BLaER1 treated with 17β-estradiol and CSF1 and Interleukin-3, amounts not matched to agents 10 nM and 100 nM (cell line): Measurements from ENCODE around the gene CARMIL1.

Experiments used
- H3K27ac ChIP-seq, 11 experiments: shearing (Covaris generic); formaldehyde crosslinking; 2 replicates each; pipeline ENCODE4 v1.8.1; 2022
- H3K27me3 ChIP-seq, 11 experiments: shearing (Covaris generic); formaldehyde crosslinking; 2 replicates each; pipeline ENCODE4 v1.8.1; 2022
- H3K36me3 ChIP-seq, 11 experiments: shearing (Covaris generic); formaldehyde crosslinking; 2 replicates each; pipeline ENCODE4 v1.8.1; 2022
- H3K4me1 ChIP-seq, 10 experiments: shearing (Covaris generic); formaldehyde crosslinking; 2 replicates each; pipeline ENCODE4 v1.8.1; 2022
- H3K4me2 ChIP-seq, 11 experiments: shearing (Covaris generic); formaldehyde crosslinking; 2 replicates each; pipeline ENCODE4 v1.8.1; 2022
- H3K4me3 ChIP-seq, 10 experiments: shearing (Covaris generic); formaldehyde crosslinking; 2 replicates each; pipeline ENCODE4 v1.8.1; 2022
- H3K9ac ChIP-seq, 11 experiments: shearing (Covaris generic); formaldehyde crosslinking; 2 replicates each; pipeline ENCODE4 v1.8.1; 2022
- H3K9me3 ChIP-seq, 11 experiments: shearing (Covaris generic); formaldehyde crosslinking; replicated peaks in 1 of 11; 2 replicates each; pipeline ENCODE4 v1.8.1; 2022
- H4K20me1 ChIP-seq, 11 experiments: shearing (Covaris generic); formaldehyde crosslinking; 2 replicates each; pipeline ENCODE4 v1.8.1; 2022
- Cebpa-rat ChIP-seq, 11 experiments: shearing (Covaris generic); IDR thresholded peaks; 2 replicates each; pipeline ENCODE4 v1.8.1; 2022

Gene CARMIL1

DNA sequence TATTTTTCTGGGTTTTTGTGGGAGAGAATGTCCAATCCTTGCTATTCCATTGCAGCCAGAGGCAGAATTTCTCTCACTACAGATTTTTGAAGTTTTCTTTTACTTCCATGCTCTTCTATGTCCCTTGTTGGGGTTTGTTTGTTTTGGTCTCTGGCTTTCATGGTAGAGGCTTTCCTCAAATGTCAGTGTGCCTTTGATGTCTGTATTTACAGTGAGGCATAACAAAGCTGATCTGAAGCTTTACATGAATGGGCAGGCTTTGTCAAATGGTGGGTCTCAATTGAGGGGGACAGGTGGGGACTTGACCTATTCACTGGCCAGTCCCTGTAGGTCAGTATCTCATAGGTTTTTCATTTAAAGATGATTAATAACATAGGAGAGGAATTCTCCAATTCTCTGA, 8.6 kb upstream of the CARMIL1 start:
- no peak for TF ChIP-seq Cebpa-rat (IDR thresholded peaks at IDR 0.05)
- no peak overlapping the region for H3K9ac ChIP-seq
- H3K4me1 ChIP-seq: peaks cover 0 to under 1% (median 0%) of the 10 kb centered on the region in 10 experiments; a peak in 1 of 20 replicates
- H3K9me3 ChIP-seq: no peaks in the 10 kb centered on the region
- no peaks in the 10 kb centered on the region for H4K20me1 ChIP-seq
- no peaks in the 10 kb centered on the region for H3K27me3 ChIP-seq
- no peak overlapping the region for H3K27ac ChIP-seq
- H3K36me3 ChIP-seq: no peaks in the 10 kb centered on the region
- no peak overlapping the region for H3K4me2 ChIP-seq
- H3K4me3 ChIP-seq: no peak overlapping the region

DNA sequence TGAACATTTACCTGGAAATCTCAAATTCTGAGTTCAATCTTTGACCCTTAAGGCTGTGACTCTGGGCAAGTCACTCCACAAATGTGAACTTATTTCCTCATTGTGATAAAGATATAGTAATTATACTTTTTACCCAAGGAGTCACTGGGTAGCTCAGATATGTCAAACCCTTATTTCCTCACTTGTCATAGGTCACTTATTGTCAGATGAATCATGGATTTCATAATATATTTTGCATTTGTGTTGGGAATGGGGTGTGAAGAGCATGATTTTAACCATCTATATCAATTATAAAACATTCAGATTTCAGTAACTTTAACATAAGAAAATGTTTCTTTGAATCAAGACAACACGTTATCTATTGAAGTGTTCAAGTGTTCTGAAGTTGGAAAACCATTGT, 3.7 kb upstream of the CARMIL1 start:
- no peaks in the 10 kb centered on the region for H4K20me1 ChIP-seq
- H3K36me3 ChIP-seq: no peaks in the 10 kb centered on the region
- no peaks in the 10 kb centered on the region for H3K9me3 ChIP-seq
- H3K4me1 ChIP-seq: peaks cover 8 to 25% (median 15%) of the 10 kb centered on the region in 10 experiments; a peak in 18 of 20 replicates
- no peak for TF ChIP-seq Cebpa-rat (IDR thresholded peaks at IDR 0.05)
- H3K4me3 ChIP-seq: no peak overlapping the region
- H3K27ac ChIP-seq: no peak overlapping the region
- no peak overlapping the region for H3K9ac ChIP-seq
- H3K4me2 ChIP-seq: no peak overlapping the region
- peaks cover 10 to 13% (median 12%) of the 10 kb centered on the region in 11 experiments; a peak in 20 of 22 replicates for H3K27me3 ChIP-seq

DNA sequence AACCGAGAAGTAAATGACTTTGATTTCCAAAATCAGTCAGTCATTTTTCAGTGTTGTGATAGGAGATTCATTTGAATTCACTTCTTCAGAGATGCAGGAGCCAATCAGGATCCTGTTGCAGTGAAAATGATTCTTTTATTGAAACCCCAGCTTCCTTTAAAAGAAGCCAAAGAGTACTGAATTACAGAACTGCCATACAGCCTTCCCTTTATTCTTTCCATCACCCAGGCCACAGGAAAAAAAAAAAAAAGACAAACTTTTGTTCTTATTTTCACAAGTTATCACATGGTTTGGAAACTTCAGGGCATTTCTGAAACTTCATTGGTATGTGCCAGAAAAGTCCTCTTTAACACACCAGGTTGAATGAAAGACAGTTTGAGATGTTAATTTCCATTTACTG, 1.8 kb upstream of the CARMIL1 start:
- Histone ChIP-seq H3K36me3 (no peaks in the 10 kb centered on the region), H3K9ac (no peak overlapping the region), H3K27ac (no peak overlapping the region), H3K4me3 (no peak overlapping the region), H4K20me1 (no peaks in the 10 kb centered on the region), H3K4me2 (no peak overlapping the region), H3K9me3 (no peaks in the 10 kb centered on the region), H3K4me1 (peaks cover 8 to 25% (median 15%) of the 10 kb centered on the region in 10 experiments; a peak in 18 of 20 replicates), H3K27me3 (peaks cover 10 to 18% (median 13%) of the 10 kb centered on the region in 11 experiments; a peak in 20 of 22 replicates)
- no peak for TF ChIP-seq Cebpa-rat (IDR thresholded peaks at IDR 0.05)

DNA sequence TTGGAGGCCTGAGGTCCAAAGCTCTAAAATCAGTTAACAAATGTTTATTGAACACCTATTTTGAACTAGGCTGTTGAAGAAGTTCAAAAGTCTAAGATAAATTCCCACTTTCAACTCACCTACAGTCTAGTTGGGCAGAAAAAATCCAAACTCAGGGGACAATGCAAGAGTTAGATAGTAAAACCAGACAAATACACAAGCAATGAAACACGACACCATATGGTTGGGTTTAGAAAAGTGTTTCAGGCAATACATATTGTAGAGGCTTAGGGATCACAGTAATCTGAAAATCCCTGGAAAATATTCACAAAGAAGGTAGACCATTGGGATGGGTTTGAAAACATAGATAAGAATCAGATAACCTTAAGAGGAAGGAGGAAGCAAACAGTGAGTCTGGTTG, 1.3 kb upstream of the CARMIL1 start:
- TF ChIP-seq Cebpa-rat (IDR thresholded peaks at IDR 0.05): no peak
- H3K4me3 ChIP-seq: no peak overlapping the region; a peak in 1 of 20 replicates

DNA sequence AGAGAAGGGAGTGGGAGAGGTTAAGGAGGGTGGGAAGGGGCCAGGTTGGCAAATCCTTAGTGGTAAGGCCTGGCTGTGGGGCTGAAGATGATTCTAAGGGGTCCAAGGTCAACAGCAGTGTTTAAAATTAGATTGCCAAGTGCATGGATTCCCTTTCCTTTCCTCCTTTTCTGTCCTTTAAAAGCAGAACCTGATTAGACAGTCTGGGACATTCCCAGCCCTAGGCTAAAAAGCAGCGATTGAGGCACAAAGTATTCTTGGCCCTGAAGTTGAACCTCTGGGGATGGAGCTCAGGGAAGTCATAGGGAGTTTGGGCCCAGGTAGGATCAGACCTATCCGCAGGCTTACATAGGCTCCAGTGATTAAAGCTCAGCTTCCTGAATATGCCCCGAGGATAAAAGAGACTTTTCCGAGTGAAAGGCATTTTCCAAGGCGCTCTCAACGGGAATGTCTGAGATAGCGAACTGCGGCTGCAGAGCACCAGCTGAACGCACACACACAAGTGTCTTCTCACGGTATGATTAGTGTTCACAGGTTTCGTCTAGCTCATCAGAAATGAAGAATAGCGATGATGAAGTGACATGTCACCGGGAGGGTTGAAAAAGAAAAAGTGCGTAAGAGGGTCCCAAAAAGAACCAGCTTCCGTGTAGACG, 787 bp upstream of the CARMIL1 start:
- TF ChIP-seq Cebpa-rat (IDR thresholded peaks at IDR 0.05): no peak
- peak overlapping the region; percentile 85 to 100 (median 96) for H3K4me2 ChIP-seq
- no peaks in the 10 kb centered on the region for H3K36me3 ChIP-seq
- H3K27me3 ChIP-seq: peaks cover 10 to 18% (median 13%) of the 10 kb centered on the region in 11 experiments; a peak in 20 of 22 replicates
- H3K27ac ChIP-seq: peak overlapping the region in 8 of 11 experiments; percentile 61 to 81 (median 72); a peak in 10 of 22 replicates
- peak overlapping the region; percentile 64 to 83 (median 78) for H3K4me3 ChIP-seq
- peak overlapping the region in 10 of 11 experiments; percentile 74 to 83 (median 81); a peak in 20 of 22 replicates for H3K9ac ChIP-seq
- peaks cover 8 to 25% (median 15%) of the 10 kb centered on the region in 10 experiments; a peak in 18 of 20 replicates for H3K4me1 ChIP-seq
- H4K20me1 ChIP-seq: no peaks in the 10 kb centered on the region
- H3K9me3 ChIP-seq: no peaks in the 10 kb centered on the region

More for the DNA sequence above, 1.3 kb upstream of the CARMIL1 start:
- Histone ChIP-seq H3K9ac (no peak overlapping the region), H4K20me1 (no peaks in the 10 kb centered on the region), H3K27ac (no peak overlapping the region), H3K4me2 (peak overlapping the region in 10 of 11 experiments; percentile 85 to 100 (median 96); a peak in 14 of 22 replicates), H3K9me3 (no peaks in the 10 kb centered on the region), H3K36me3 (no peaks in the 10 kb centered on the region), H3K4me1 (peaks cover 8 to 25% (median 15%) of the 10 kb centered on the region in 10 experiments; a peak in 18 of 20 replicates), H3K27me3 (peaks cover 10 to 18% (median 13%) of the 10 kb centered on the region in 11 experiments; a peak in 20 of 22 replicates)

DNA sequence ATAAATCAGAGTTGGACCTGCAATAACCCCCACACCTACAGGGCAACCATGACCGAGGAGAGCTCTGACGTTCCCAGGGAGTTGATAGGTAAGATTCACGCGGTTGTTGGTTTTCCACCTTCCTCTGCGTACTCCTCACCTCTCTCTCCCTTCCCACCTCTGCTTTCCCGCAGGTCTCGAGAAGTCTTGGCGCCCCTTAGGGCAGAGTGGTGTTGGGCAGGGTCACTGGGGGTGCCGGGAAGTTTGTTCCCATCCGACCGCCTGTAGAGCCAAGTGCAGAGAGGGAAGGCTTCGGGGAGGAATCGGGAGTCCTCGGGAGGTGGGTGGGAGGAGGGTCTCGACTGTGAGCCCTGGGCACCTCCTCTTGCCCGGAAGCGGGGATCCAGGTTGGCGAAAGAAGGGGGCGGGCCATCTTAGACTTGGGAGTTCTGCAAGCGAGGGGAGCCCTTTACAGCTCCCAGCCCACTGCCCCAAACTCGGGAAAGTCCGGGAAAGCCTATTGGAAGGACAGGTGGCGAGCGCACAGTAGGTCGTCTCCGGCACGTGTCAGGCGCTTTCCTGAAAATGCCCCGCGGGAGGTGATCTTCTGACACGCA, 672 bp downstream of the CARMIL1 start:
- Histone ChIP-seq H3K27ac (peak overlapping the region in 4 of 11 experiments; percentile 52 to 77 (median 68); a peak in 3 of 22 replicates), H3K4me1 (peaks cover 8 to 25% (median 15%) of the 10 kb centered on the region in 10 experiments; a peak in 18 of 20 replicates)

DNA sequence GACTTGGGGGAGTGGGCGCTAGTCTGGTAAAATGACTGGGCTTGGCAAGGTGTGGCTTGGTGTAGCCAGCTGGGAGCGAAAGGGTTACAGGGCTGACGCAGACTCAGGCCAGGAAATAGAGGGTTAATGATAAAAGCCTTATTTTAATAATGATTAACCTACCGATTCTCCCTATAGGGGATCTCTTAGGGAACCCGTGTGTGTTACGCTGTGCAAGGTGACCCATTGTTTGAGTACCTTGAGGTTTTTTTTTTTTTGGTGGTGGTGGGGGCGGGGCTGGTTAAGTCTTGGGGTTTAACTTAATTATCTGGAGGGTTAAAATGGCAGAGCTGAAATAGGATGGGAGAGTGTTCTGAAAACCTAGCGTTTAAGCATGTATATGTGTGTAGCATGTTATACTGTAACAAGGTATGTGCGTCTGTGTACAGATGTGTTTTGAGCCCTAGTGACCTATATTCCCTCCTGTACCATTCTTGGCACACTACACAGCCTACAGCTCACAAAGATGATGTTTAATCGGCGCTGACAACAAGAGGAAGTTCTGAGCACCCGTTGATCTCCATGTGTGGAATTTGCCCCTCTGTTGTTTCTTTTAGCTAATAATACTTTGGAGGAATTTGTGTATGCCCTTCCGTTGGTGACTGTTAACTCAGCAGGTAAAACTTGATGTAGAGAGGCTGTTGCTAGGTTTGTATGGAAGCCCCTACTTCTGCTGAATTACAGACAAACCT, 1.3 kb downstream of the CARMIL1 start:
- Histone ChIP-seq H3K36me3 (no peaks in the 10 kb centered on the region), H4K20me1 (no peaks in the 10 kb centered on the region), H3K4me1 (peaks cover 8 to 25% (median 15%) of the 10 kb centered on the region in 10 experiments; a peak in 18 of 20 replicates), H3K27me3 (peaks cover 10 to 18% (median 13%) of the 10 kb centered on the region in 11 experiments; a peak in 20 of 22 replicates), H3K4me2 (peak overlapping the region; percentile 85 to 100 (median 96)), H3K9me3 (no peaks in the 10 kb centered on the region), H3K9ac (no peak overlapping the region), H3K27ac (no peak overlapping the region), H3K4me3 (peak overlapping the region in 9 of 10 experiments; percentile 64 to 83 (median 79); a peak in 13 of 20 replicates)
- no peak for TF ChIP-seq Cebpa-rat (IDR thresholded peaks at IDR 0.05)

More for the DNA sequence above, 672 bp downstream of the CARMIL1 start:
- Histone ChIP-seq H3K9me3 (no peaks in the 10 kb centered on the region), H3K36me3 (no peaks in the 10 kb centered on the region), H3K4me3 (peak overlapping the region; percentile 64 to 83 (median 78)), H4K20me1 (no peaks in the 10 kb centered on the region), H3K27me3 (peaks cover 10 to 18% (median 13%) of the 10 kb centered on the region in 11 experiments; a peak in 20 of 22 replicates), H3K9ac (peak overlapping the region; percentile 74 to 83 (median 81)), H3K4me2 (peak overlapping the region; percentile 85 to 100 (median 96))
- no peak for TF ChIP-seq Cebpa-rat (IDR thresholded peaks at IDR 0.05)

DNA sequence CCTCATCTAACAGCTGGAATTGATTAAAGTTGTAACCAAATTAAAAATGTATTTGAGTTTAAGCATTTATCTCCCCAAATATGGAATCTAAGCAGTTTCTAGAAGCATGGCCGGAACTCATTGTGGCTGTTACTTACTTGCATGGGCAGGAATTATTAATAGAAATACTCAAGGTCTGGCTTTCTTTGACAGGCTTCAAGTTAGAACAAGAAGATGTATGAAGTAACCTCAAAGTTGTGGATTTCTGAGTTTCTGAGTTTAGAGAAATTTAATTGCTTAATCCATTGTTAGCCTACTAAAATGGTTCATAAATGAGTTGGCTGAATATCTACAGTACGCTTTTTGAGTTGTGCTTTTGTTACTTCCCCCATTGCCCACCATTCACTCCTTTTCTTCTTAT, 7.7 kb downstream of the CARMIL1 start:
- Histone ChIP-seq H3K4me3 (no peak overlapping the region), H3K9ac (no peak overlapping the region), H3K9me3 (no peaks in the 10 kb centered on the region), H4K20me1 (no peaks in the 10 kb centered on the region), H3K4me1 (no peaks in the 10 kb centered on the region), H3K27me3 (no peaks in the 10 kb centered on the region), H3K4me2 (no peak overlapping the region), H3K36me3 (no peaks in the 10 kb centered on the region), H3K27ac (no peak overlapping the region)
- TF ChIP-seq Cebpa-rat (IDR thresholded peaks at IDR 0.05): no peak

DNA sequence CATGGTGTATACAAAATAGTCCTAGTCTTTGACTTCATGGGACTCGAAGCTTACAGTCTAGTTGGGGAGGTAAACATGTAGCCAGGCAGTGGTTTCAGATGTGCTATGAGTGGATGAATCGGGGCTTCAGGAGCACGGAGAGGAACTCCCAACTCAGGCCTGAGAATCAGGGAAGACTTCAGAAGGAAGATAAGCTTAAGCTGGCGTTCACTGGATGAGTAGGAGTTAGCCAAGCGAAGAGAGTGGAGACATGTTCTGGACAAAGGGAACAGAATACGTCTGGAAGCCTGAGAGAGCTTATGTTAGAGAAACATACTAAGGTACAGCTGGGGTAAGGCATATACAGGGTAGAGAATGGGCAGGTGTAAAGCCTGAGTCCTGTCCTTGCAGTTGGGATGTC, 8.8 kb downstream of the CARMIL1 start:
- Histone ChIP-seq H3K4me1 (no peaks in the 10 kb centered on the region), H3K9me3 (no peaks in the 10 kb centered on the region), H3K36me3 (no peaks in the 10 kb centered on the region), H3K4me2 (no peak overlapping the region), H4K20me1 (no peaks in the 10 kb centered on the region; a peak in 1 of 22 replicates), H3K27ac (no peak overlapping the region), H3K4me3 (no peak overlapping the region), H3K9ac (no peak overlapping the region), H3K27me3 (no peaks in the 10 kb centered on the region)
- TF ChIP-seq Cebpa-rat (IDR thresholded peaks at IDR 0.05): no peak
